HAP-1 (cell line): Measurements from ENCODE around the gene CDK19.
"Not testable (repeated sequence)": the region's sequence is repeated elsewhere in the genome, so short reads cannot be mapped to it uniquely, and the experiment has no call there.

ENCODE experiments used
- DNase-seq, 2 experiments: peaks; one replicate each; pipeline ENCODE4 v3.0.0-alpha.2; 2016 to 2020; ENCODE audit warnings: low spot score in 2 of 2
- H3K27me3 ChIP-seq: fragments of 250-450 bp; sonication (Bioruptor Pico); 2 replicates; pipeline ENCODE4 v1.5.1; 2020; ENCODE audit warnings: low read depth, mild to moderate bottlenecking, moderate library complexity
- H3K36me3 ChIP-seq: fragments of 250-450 bp; sonication (Bioruptor Pico); replicated peaks from 2 replicates; pipeline ENCODE4 v1.5.1; 2020; ENCODE audit warnings: mild to moderate bottlenecking
- H3K4me1 ChIP-seq: fragments of 250-450 bp; sonication (Bioruptor Pico); 2 replicates; pipeline ENCODE4 v1.5.1; 2020; ENCODE audit warnings: mild to moderate bottlenecking
- H3K4me3 ChIP-seq: fragments of 250-450 bp; sonication (Bioruptor Pico); 2 replicates; pipeline ENCODE4 v1.5.1; 2020; ENCODE audit warnings: mild to moderate bottlenecking, moderate library complexity
- H3K9me3 ChIP-seq: fragments of 250-450 bp; sonication (Bioruptor Pico); 2 replicates; pipeline ENCODE4 v1.5.1; 2020; ENCODE audit warnings: mild to moderate bottlenecking, moderate library complexity
- in situ Hi-C: fragments of 300-500 bp; cut with MboI; formaldehyde crosslinking; loops from 3 replicates; pipeline ENCODE4 v1.14.3; 2020; ENCODE audit warnings: low sequenced_read_pairs, inconsistent platforms, mixed read lengths

The CDK19 gene

GRCh38 chr6:110593637-110594036 lies 221.6 kb downstream of the CDK19 start:
- Histone ChIP-seq H3K4me3 (no peak overlapping the region), H3K9me3 (no peaks in the 10 kb centered on the region), H3K36me3 (no peaks in the 10 kb centered on the region), H3K27me3 (no peaks in the 10 kb centered on the region), H3K4me1 (peaks cover 10% of the 10 kb centered on the region)
- in situ Hi-C loops, result no loop called here
- DNase-seq, result no peak

- no peaks in the 10 kb centered on the region for H3K36me3 ChIP-seq
- DNase-seq, result no peak
- H3K27me3 ChIP-seq, result no peaks in the 10 kb centered on the region
- no peak overlapping the region for H3K4me3 ChIP-seq
- in situ Hi-C loops, result no loop called here
- peaks cover 14% of the 10 kb centered on the region for H3K4me1 ChIP-seq
- no peaks in the 10 kb centered on the region for H3K9me3 ChIP-seq
Measured at GRCh38 chr6:110592765-110593164, 222.5 kb downstream of the CDK19 start.

- Histone ChIP-seq H3K27me3 (no peaks in the 10 kb centered on the region), H3K36me3 (no peaks in the 10 kb centered on the region), H3K4me1 (peaks cover 6% of the 10 kb centered on the region), H3K9me3 (no peaks in the 10 kb centered on the region), H3K4me3 (no peak overlapping the region)
- no peak for DNase-seq
- in situ Hi-C loops, result no loop called here
Measured at GRCh38 chr6:110590821-110591351, 224.4 kb downstream of the CDK19 start.

- H3K4me3 ChIP-seq, result no peak overlapping the region
- no peaks in the 10 kb centered on the region for H3K9me3 ChIP-seq
- peaks cover 4% of the 10 kb centered on the region; the same call in 1 of the 2 replicates for H3K4me1 ChIP-seq
- no peak for DNase-seq
- H3K36me3 ChIP-seq, result no peaks in the 10 kb centered on the region
- no peaks in the 10 kb centered on the region for H3K27me3 ChIP-seq
- in situ Hi-C loops, result no loop called here
Measured at GRCh38 chr6:110589865-110590513, 225.3 kb downstream of the CDK19 start.

- Histone ChIP-seq H3K27me3 (no peaks in the 10 kb centered on the region), H3K36me3 (no peaks in the 10 kb centered on the region), H3K4me1 (peaks cover 4% of the 10 kb centered on the region; the same call in 1 of the 2 replicates), H3K4me3 (no peak overlapping the region), H3K9me3 (no peaks in the 10 kb centered on the region)
- no peak for DNase-seq
- in situ Hi-C loops, result no loop called here
Measured at GRCh38 chr6:110587328-110587727, 227.9 kb downstream of the CDK19 start.

- in situ Hi-C loops, result no loop called here
- no peak overlapping the region for H3K4me3 ChIP-seq
Measured at GRCh38 chr6:110581679-110582078, 233.6 kb downstream of the CDK19 start.

GRCh38 chr6:110577596-110578167 lies 237.6 kb downstream of the CDK19 start:
- H3K36me3 ChIP-seq, H3K9me3 ChIP-seq, in situ Hi-C loops, DNase-seq, H3K27me3 ChIP-seq, H3K4me1 ChIP-seq, H3K4me3 ChIP-seq: not testable (repeated sequence)

More at GRCh38 chr6:110581679-110582078, 233.6 kb downstream of the CDK19 start:
- Histone ChIP-seq H3K9me3 (no peaks in the 10 kb centered on the region), H3K36me3 (no peaks in the 10 kb centered on the region), H3K4me1 (peaks cover 3% of the 10 kb centered on the region), H3K27me3 (no peaks in the 10 kb centered on the region)
- DNase-seq, result peak in 1 of 2 experiments; percentile 24

GRCh38 chr6:110575925-110576463 lies 239.3 kb downstream of the CDK19 start:
- Histone ChIP-seq H3K4me1 (no peaks in the 10 kb centered on the region), H3K4me3 (no peak overlapping the region), H3K9me3 (no peaks in the 10 kb centered on the region), H3K36me3 (no peaks in the 10 kb centered on the region), H3K27me3 (no peaks in the 10 kb centered on the region)
- in situ Hi-C loops, result no loop called here
- DNase-seq, result no peak

GRCh38 chr6:110574817-110575216 lies 240.5 kb downstream of the CDK19 start:
- Histone ChIP-seq H3K4me1 (no peaks in the 10 kb centered on the region), H3K9me3 (no peaks in the 10 kb centered on the region; the same call in 1 of the 2 replicates), H3K4me3 (no peak overlapping the region), H3K27me3 (no peaks in the 10 kb centered on the region), H3K36me3 (no peaks in the 10 kb centered on the region)
- no peak for DNase-seq
- in situ Hi-C loops, result no loop called here

- H3K4me1 ChIP-seq, result no peaks in the 10 kb centered on the region
- no peak overlapping the region for H3K4me3 ChIP-seq
- DNase-seq, result no peak
- no peaks in the 10 kb centered on the region for H3K27me3 ChIP-seq
- H3K36me3 ChIP-seq, result no peaks in the 10 kb centered on the region
- in situ Hi-C loops, result no loop called here
- H3K9me3 ChIP-seq, result no peaks in the 10 kb centered on the region; the same call in 1 of the 2 replicates
Measured at GRCh38 chr6:110573537-110573936, 241.7 kb downstream of the CDK19 start.

GRCh38 chr6:110573136-110573535 lies 242.1 kb downstream of the CDK19 start:
- H3K4me1 ChIP-seq, result no peaks in the 10 kb centered on the region
- no peak overlapping the region for H3K4me3 ChIP-seq
- no peaks in the 10 kb centered on the region; the same call in 1 of the 2 replicates for H3K9me3 ChIP-seq
- in situ Hi-C loops, result no loop called here
- no peaks in the 10 kb centered on the region for H3K36me3 ChIP-seq
- DNase-seq, result no peak
- no peaks in the 10 kb centered on the region for H3K27me3 ChIP-seq

GRCh38 chr6:110567957-110568696 lies 247.1 kb downstream of the CDK19 start:
- Histone ChIP-seq H3K4me3 (no peak overlapping the region), H3K4me1 (peaks cover 4% of the 10 kb centered on the region), H3K9me3 (no peaks in the 10 kb centered on the region; the same call in 1 of the 2 replicates), H3K27me3 (no peaks in the 10 kb centered on the region), H3K36me3 (no peaks in the 10 kb centered on the region)
- in situ Hi-C loops, result no loop called here
- no peak for DNase-seq

GRCh38 chr6:110566346-110567125 lies 248.7 kb downstream of the CDK19 start:
- H3K27me3 ChIP-seq, result no peaks in the 10 kb centered on the region
- H3K4me3 ChIP-seq, result no peak overlapping the region
- H3K36me3 ChIP-seq, result no peaks in the 10 kb centered on the region
- no peak for DNase-seq
- in situ Hi-C loops, result no loop called here
- peaks cover 4% of the 10 kb centered on the region for H3K4me1 ChIP-seq
- H3K9me3 ChIP-seq, result no peaks in the 10 kb centered on the region; the same call in 1 of the 2 replicates
